Loucy (cell line): ENCODE results near the gene BMP4.

ENCODE experiments used
- H2AFZ ChIP-seq: fragments of 200-600 bp; sonication (generic); 2 replicates; pipeline ENCODE4 v1.6.0; 2016; ENCODE audit warnings: antibody characterized with exemption, mild to moderate bottlenecking, low read length, moderate library complexity
- H3F3A ChIP-seq: fragments of 200-600 bp; 2 replicates; pipeline ENCODE4 v1.6.0; 2016; ENCODE audit warnings: antibody characterized with exemption, low read depth, mild to moderate bottlenecking
- H3K27me3 ChIP-seq: fragments of 200-600 bp; sonication (generic); 2 replicates; pipeline ENCODE4 v1.6.1; 2014; ENCODE audit warnings: low read length, mild to moderate bottlenecking; ENCODE audit not compliant: insufficient read depth, poor library complexity, severe bottlenecking
- H3K36me3 ChIP-seq: fragments of 200-600 bp; sonication (generic); 2 replicates; pipeline ENCODE4 v1.6.1; 2016; ENCODE audit warnings: low read length; ENCODE audit not compliant: insufficient read depth
- H3K4me1 ChIP-seq: fragments of 200-600 bp; sonication (generic); 2 replicates; pipeline ENCODE4 v1.5.1; 2014; ENCODE audit warnings: low read length, mild to moderate bottlenecking; ENCODE audit not compliant: insufficient read depth, poor library complexity, severe bottlenecking
- H3K4me2 ChIP-seq: fragments of 200-600 bp; sonication (generic); 2 replicates; pipeline ENCODE4 v1.6.0; 2014; ENCODE audit warnings: antibody characterized with exemption, low read length, low read depth, mild to moderate bottlenecking; ENCODE audit not compliant: poor library complexity, severe bottlenecking
- H3K4me3 ChIP-seq: fragments of 200-600 bp; sonication (generic); 2 replicates; pipeline ENCODE4 v1.5.1; 2014; ENCODE audit warnings: low read length, mild to moderate bottlenecking, mixed read lengths; ENCODE audit not compliant: poor library complexity, severe bottlenecking
- H3K79me2 ChIP-seq: fragments of 200-600 bp; sonication (generic); 2 replicates; pipeline ENCODE4 v1.6.1; 2014; ENCODE audit warnings: low read length; ENCODE audit not compliant: insufficient read depth
- H3K9ac ChIP-seq: fragments of 200-600 bp; sonication (generic); 2 replicates; pipeline ENCODE4 v1.6.0; 2014; ENCODE audit warnings: mild to moderate bottlenecking, low read depth, low read length, moderate library complexity; ENCODE audit not compliant: poor library complexity, severe bottlenecking
- H3K9me2 ChIP-seq: fragments of 200-600 bp; sonication (generic); replicated peaks from 2 replicates; pipeline ENCODE4 v1.6.1; 2016; ENCODE audit warnings: low read depth, low read length, mixed read lengths
- H3K9me3 ChIP-seq: fragments of 200-600 bp; sonication (generic); 2 replicates; pipeline ENCODE4 v1.6.1; 2014; ENCODE audit warnings: mild to moderate bottlenecking, antibody characterized with exemption, low read length, low read depth; ENCODE audit not compliant: insufficient read depth
- H4K20me1 ChIP-seq: fragments of 200-600 bp; sonication (generic); 2 replicates; pipeline ENCODE4 v1.6.0; 2014; ENCODE audit warnings: antibody characterized with exemption, low read length, mild to moderate bottlenecking; ENCODE audit not compliant: insufficient read depth, poor library complexity, severe bottlenecking
- CTCF ChIP-seq: fragments of 200-600 bp; sonication (generic); conservative IDR thresholded peaks from 2 replicates; pipeline ENCODE4 v1.5.1; 2014; ENCODE audit warnings: mild to moderate bottlenecking, antibody characterized with exemption, low read length
- EZH2phosphoT487 ChIP-seq: fragments of 200-600 bp; IDR thresholded peaks from 2 replicates; pipeline ENCODE4 v1.6.1; 2018; ENCODE audit warnings: antibody characterized with exemption, mild to moderate bottlenecking, moderate library complexity, borderline replicate concordance

BMP4 gene

DNA sequence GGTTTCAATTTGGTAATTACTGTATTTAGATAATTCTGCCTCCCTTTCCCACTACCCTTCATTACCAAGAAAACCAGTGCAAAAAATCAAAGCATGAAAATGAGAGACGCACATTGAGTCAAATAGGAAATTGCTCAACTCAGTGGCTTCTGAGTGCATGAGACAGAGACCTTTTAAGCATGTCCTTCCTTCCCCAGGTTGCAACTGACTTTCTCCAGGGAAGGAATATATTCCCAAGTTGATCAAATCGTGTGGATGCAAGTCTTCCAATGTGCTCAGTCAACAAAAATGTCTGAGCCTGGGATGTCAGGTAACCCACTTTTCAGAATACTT, 12.9 kb downstream of the BMP4 start:
- no peak overlapping the region for H2AFZ ChIP-seq
- no peak overlapping the region for H3K9ac ChIP-seq
- H3K4me1 ChIP-seq: no peaks in the 10 kb centered on the region
- H3K79me2 ChIP-seq: no peaks in the 10 kb centered on the region
- no peaks in the 10 kb centered on the region for H3K9me2 ChIP-seq
- no peak overlapping the region for H3K4me2 ChIP-seq
- no peaks in the 10 kb centered on the region for H4K20me1 ChIP-seq
- TF ChIP-seq CTCF (no peak), EZH2phosphoT487 (no peak)
- H3K9me3 ChIP-seq: no peaks in the 10 kb centered on the region
- no peak overlapping the region for H3K4me3 ChIP-seq
- H3K27me3 ChIP-seq: no peaks in the 10 kb centered on the region
- H3F3A ChIP-seq: no peaks in the 10 kb centered on the region
- H3K36me3 ChIP-seq: no peaks in the 10 kb centered on the region

GRCh38 chr14:53942970-53943750, 13.5 kb downstream of the BMP4 start:
- Histone ChIP-seq H2AFZ (no peak overlapping the region), H3K4me1 (no peaks in the 10 kb centered on the region), H3K79me2 (no peaks in the 10 kb centered on the region), H3K4me2 (no peak overlapping the region), H3K9me3 (no peaks in the 10 kb centered on the region), H3K9ac (no peak overlapping the region), H4K20me1 (no peaks in the 10 kb centered on the region), H3K4me3 (no peak overlapping the region), H3K9me2 (no peaks in the 10 kb centered on the region), H3K27me3 (no peaks in the 10 kb centered on the region), H3K36me3 (no peaks in the 10 kb centered on the region), H3F3A (no peaks in the 10 kb centered on the region)
- no peak for TF ChIP-seq EZH2phosphoT487

DNA sequence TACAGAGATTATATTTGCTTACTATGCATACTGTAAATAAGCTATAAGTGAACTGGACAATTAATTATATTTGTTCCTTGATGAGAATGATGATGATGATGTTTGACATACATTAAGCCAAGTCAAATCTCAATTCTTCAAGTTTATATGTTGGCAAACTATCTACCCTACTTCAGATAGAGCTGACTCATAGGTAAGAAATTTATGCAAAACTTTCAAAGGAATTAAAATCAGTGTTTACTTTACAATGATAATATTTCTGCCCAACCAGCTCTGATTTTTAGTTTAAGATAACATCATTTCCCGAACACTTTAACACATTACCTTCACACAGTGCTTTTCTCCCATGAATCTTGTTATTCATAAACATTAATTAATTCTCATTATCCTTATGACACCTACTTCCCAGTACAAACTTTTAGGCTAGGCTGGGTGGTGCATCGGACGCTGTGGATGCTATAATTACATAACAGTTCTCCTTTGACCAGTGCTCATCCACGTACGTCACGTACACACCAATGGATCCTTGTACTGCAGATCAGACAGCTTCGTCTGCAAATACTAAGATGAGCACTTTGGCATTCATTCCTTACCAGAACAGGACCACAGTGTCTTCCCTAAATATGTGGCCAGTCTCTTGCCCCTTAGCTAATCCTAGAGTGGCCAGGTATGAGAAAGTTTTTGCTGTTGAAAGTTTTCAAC, 18.3 kb downstream of the BMP4 start:
- H3K4me3 ChIP-seq: no peak overlapping the region
- H2AFZ ChIP-seq: no peak overlapping the region
- H3K9me3 ChIP-seq: no peaks in the 10 kb centered on the region
- no peaks in the 10 kb centered on the region for H3K27me3 ChIP-seq
- H4K20me1 ChIP-seq: no peaks in the 10 kb centered on the region
- H3F3A ChIP-seq: no peaks in the 10 kb centered on the region
- TF ChIP-seq EZH2phosphoT487: no peak
- TF ChIP-seq CTCF: no peak
- H3K9me2 ChIP-seq: no peaks in the 10 kb centered on the region
- no peaks in the 10 kb centered on the region for H3K36me3 ChIP-seq
- no peaks in the 10 kb centered on the region for H3K4me1 ChIP-seq
- H3K9ac ChIP-seq: no peak overlapping the region
- no peak overlapping the region for H3K4me2 ChIP-seq
- H3K79me2 ChIP-seq: no peaks in the 10 kb centered on the region
